Subcutaneous adipose tissue (tissue), 4 donors: ENCODE data around the gene EMC6. TPM values are rescaled to one million over a fixed set of nuclear protein-coding genes. Genes with fewer than 3 reads are reported as not detected.

Source experiments
- total RNA-seq, 4 donors: library from RNA; depleted of rRNA; stranded (reverse); fragments of >200 nt; gene quantifications; one replicate each; pipeline ENCODE4 v1.1.0, GENCODE V29; 2016
- TF ChIP-seq, protein P1 (sequence below): fragments of 450-650 bp; IDR thresholded peaks from one replicate; pipeline ENCODE4 v1.5.1; 2016; ENCODE audit warnings: low read depth, mild to moderate bottlenecking, control low read depth, antibody characterized with exemption, moderate library complexity

EMC6 gene
- total RNA-seq, 4 donors from 2014 or later = 14.5 to 17.2 (median 15.3) TPM

DNA sequence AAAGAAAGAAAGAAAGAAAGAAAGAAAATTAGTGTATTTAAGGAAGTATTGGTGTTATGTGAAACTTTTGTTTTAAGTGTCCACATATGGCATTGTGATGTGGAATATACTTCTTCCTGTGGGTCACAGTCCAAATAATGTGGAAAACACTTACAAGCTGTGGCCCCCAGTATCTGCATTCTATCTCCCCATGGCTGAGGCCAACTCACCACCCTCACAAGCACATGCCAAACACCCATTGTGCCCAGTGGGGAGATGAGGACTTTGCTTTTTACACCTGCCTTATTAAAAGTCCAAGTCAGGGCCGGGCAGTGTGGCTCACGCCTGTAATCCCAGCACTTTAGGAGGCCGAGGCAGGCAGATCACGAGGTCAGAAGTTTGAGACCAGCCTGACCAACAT is 31.3 kb downstream of the EMC6 start:
- TF ChIP-seq, protein P1, sequence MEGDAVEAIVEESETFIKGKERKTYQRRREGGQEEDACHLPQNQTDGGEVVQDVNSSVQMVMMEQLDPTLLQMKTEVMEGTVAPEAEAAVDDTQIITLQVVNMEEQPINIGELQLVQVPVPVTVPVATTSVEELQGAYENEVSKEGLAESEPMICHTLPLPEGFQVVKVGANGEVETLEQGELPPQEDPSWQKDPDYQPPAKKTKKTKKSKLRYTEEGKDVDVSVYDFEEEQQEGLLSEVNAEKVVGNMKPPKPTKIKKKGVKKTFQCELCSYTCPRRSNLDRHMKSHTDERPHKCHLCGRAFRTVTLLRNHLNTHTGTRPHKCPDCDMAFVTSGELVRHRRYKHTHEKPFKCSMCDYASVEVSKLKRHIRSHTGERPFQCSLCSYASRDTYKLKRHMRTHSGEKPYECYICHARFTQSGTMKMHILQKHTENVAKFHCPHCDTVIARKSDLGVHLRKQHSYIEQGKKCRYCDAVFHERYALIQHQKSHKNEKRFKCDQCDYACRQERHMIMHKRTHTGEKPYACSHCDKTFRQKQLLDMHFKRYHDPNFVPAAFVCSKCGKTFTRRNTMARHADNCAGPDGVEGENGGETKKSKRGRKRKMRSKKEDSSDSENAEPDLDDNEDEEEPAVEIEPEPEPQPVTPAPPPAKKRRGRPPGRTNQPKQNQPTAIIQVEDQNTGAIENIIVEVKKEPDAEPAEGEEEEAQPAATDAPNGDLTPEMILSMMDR = no peak

DNA sequence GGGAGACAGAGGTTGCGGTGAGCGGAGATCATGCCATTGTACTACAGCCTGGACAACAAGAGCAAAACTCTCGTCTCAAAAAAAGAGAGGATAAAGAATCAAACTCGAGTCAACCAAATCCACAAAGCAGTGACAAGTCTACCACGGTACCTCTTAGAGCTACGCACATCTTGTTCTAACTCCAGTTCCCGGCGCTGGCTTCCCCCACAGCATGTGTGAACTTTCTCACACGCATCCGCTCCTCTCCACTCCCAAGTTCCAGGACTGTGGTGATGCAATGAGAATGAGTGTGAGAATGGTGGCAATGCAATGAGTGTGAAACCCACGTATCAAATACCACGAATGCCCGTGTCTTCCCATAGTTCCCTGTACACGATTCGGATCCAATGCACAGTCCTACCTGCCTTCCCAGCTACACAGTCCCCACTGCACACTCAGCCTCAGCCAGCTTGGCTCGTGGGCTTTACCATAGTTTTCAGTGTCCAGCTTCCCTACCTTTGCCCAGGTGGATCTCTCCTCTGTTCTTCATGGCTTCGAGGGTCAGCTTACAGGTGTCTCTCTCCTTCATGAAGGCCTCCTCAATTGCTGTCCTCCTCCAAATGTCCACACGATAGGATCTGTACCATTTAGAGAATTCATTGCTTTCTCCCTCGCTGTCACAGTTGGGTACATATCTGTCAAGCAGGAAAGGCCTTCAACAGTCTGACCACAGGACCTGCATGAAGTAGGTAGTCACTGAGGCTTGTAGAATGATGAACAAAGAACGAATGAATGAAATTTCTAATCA is 36.5 kb downstream of the EMC6 start:
- TF ChIP-seq, protein P1 = no peak

DNA sequence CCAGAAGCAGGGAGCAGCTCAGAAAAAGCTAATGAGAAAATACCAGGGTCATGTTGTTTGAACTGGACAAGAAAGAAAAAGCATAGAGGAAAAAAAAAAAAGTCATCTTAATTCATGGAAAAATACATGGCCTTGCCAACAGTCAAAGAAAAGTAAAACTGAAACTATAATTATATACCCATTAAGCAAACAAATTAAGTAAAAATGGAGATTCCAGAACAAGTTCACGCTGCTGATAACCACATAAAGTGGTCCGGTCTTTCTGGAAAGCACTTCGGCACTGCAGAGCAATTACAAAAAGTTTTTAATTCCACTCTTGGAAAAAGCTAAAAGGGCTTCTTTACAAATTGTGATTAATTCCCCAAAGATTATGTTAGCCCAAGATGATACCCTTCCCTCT is 39.8 kb downstream of the EMC6 start:
- TF ChIP-seq, protein P1 = no peak

DNA sequence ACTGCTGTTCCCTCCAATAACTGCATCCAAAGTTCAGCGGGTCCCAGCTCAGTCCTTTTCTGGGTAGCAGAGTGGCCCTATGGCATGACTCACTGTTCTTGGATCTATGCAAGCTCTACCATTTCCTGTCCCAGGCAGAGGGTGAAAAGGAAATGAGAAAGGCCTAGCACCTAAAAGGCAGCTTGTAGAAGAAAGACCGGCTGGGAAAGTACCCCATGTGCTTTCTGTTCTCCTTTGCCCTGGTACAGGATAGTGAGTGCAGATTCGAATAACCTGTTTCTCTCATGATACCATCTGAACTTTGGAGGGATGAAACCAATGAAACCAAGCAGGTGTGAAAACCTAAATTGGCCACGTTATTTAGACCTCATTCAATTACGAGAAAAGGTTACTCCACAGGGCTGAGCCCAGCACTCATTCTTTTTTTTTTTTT is 42.4 kb downstream of the EMC6 start:
- TF ChIP-seq, protein P1 = no peak

DNA sequence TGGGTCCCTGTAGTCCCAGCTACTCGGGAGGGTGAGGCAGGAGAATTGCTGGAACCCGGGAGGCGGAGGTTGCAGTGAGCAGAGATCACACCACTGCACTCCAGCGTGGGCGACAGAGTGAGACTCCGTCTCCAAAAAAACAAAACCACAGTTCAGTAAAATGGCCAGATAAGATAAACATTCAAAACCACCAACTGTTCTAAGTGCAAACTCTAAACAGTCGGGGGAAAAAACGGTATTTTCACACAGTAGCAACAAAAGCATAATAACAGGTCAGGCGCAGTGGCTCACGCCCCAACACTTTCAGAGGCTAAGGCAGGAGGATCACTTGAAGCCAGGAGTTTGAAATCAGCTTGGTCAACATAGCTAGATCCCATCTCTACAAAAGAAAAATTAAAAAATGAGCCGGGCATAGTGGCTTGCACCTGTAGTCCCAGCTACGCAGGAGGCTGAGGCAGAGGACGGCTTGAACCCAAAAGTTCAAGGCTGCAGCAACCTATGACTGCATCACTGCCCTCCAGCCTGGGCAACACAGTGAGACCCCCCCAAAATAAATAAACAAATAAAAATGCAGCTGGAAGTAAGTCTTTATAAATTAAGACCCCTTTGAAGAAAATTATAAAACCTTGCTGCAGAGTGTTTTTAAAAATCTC is 44.3 kb downstream of the EMC6 start:
- TF ChIP-seq, protein P1 = no peak

DNA sequence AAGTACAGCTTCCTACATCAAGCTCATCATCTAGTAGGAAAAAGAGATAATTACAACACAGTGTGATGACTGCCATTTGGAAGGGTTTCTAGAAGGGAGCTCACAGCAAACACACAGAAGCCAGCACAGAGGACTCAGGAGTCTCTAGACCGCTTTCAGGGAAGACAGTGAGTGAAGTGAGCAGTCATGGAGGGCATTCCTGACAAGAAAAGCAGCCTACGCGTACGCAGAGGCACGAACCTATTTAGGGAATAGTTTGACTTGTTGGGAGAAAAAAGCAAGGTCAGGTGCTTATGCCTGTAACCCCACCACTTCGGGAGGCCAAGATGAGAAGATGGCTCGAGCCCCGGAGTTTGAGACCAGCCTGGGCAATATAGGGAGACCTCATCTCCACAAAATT is 46.7 kb downstream of the EMC6 start:
- TF ChIP-seq, protein P1 = no peak

DNA sequence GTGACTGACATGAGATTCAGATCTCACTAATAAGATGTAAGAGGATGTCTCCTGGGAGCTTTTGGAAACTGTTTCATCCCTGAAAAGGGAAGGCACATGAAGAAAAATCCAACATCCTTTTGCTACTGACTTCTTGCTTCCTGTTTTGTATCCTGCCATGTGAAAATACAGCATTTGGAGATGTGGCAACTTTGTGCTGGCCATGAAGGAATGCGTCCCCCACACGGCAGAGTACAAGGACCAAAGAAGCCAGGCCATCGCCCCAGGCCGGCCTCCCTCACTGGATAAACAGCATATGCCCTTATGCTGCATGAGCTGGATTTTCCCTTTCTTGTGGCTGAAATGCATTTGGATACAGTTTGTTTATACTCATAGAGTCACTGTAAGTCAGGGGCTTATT is 49.6 kb downstream of the EMC6 start:
- TF ChIP-seq, protein P1 = no peak
